IPS DF 6.9 (cell line): ENCODE data around the gene KSR1.

ENCODE experiments used
- DNase-seq: peaks from one replicate; pipeline ENCODE4 v3.0.0-alpha.2; 2013; ENCODE audit warnings: low read depth, low spot score
- H3K27ac ChIP-seq: one replicate; pipeline ENCODE4 v1.5.1; 2013; ENCODE audit warnings: low read length, control low read depth
- H3K27me3 ChIP-seq: 2 replicates; pipeline ENCODE4 v1.6.1; 2013; ENCODE audit warnings: mild to moderate bottlenecking, low read length; ENCODE audit not compliant: control insufficient read depth, insufficient read depth
- H3K36me3 ChIP-seq: 2 replicates; pipeline ENCODE4 v1.6.1; 2013; ENCODE audit warnings: low read length; ENCODE audit not compliant: control insufficient read depth, insufficient read depth
- H3K4me1 ChIP-seq: 2 replicates; pipeline ENCODE4 v1.6.1; 2013; ENCODE audit warnings: low read length; ENCODE audit not compliant: control insufficient read depth, insufficient read depth
- H3K4me3 ChIP-seq: 2 replicates; pipeline ENCODE4 v1.5.1; 2013; ENCODE audit warnings: mild to moderate bottlenecking, low read length
- H3K9me3 ChIP-seq: 2 replicates; pipeline ENCODE4 v1.6.1; 2013; ENCODE audit warnings: low read length, inconsistent platforms; ENCODE audit not compliant: control insufficient read depth, insufficient read depth
- WGBS: extraction: QIAGEN DNeasy Blood & Tissue Kit; methylation state at CpG from one replicate; pipeline ENCODE4 v1.1.7; 2013; ENCODE audit warnings: mixed read lengths, missing lambda C conversion rate; ENCODE audit not compliant: insufficient read length, insufficient coverage; 5-methylcytosine and 5-hydroxymethylcytosine counted together

Gene KSR1

DNA sequence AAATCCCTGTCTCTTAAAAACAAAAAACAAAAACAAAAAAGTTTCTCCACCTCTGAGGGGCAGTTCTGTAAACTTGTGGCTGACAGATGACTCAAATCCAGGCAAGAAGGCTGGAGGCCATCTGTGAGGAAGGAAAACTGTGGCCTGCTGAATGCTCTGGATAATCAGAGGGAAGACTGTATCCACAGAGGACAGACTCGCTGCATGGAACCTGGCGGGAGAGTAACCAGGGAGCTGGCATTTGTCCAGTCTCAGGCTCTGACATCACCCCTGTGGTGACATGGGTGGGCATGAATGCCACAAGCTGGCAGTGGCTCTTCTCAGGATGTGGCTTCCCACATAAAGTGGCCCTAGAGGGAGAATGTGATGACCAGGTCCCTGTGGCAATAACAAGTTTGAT is 2.8 kb upstream of the KSR1 start:
- DNase-seq, result no peak
- no CpG with 5 or more reads among the region's 2 CpGs for WGBS
- no peaks in the 10 kb centered on the region for H3K9me3 ChIP-seq
- H3K36me3 ChIP-seq, result no peaks in the 10 kb centered on the region
- H3K27ac ChIP-seq, result no peak overlapping the region
- no peaks in the 10 kb centered on the region; the same call in 1 of the 2 replicates for H3K27me3 ChIP-seq
- no peak overlapping the region for H3K4me3 ChIP-seq
- peaks cover 4% of the 10 kb centered on the region for H3K4me1 ChIP-seq

DNA sequence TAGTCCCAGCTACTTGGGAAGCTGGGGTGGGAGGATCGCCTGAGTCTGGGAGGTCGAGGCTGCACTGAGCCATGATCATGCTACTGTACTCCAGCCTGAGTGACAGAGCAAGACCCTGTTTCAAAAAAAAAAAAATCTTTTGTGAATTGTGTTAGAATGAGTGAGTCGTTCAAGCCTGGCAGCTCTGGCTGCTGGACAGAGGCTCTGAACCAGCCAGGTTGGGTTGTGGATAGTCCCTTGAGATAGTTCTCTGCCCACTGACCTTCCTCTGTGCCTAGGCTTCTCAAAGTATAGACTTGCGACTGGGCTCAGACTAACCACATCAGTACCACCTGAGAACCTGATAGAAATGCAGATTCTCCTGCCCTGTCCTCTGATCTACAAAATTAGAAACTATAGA is 2.2 kb upstream of the KSR1 start:
- no peak overlapping the region for H3K27ac ChIP-seq
- no peaks in the 10 kb centered on the region for H3K36me3 ChIP-seq
- H3K9me3 ChIP-seq, result no peaks in the 10 kb centered on the region
- no peak overlapping the region for H3K4me3 ChIP-seq
- peaks cover 4% of the 10 kb centered on the region for H3K4me1 ChIP-seq
- no CpG with 5 or more reads among the region's 4 CpGs for WGBS
- no peaks in the 10 kb centered on the region; the same call in 1 of the 2 replicates for H3K27me3 ChIP-seq
- no peak for DNase-seq

DNA sequence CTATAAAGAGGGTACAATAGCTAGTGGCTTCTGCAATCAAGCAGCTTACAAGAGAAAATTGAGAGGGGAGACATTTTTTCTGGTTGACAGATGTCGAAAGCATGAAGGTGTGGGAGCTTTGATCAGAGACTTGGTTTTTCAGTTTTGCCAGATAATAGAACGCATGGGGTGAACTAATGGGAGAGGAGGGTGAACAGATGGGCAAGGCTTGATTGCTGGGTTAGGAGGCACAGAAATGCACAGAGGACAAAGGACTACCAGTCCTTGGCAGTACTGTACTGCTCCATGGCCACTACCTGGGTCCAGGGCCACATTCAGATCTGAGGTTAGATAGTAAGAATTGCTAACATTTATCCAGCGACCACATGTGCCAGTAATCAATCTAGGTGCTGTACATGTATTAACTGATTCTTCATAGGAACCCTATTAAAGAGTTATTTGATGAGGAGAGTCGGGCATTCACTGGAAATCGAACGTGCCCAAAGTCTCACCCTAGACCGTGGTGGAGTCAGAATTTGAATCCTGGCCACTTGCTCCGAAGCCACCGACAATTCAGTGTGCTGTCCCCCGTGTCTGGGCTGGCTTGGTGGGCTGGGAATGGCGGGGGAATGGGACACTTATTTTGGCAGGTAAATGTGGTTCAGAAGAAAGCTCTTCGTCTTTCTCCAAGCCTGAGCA is 873 bp upstream of the KSR1 start:
- Histone ChIP-seq H3K4me3 (peak overlapping the region; percentile 59; the same call in 1 of the 2 replicates), H3K36me3 (no peaks in the 10 kb centered on the region), H3K9me3 (no peaks in the 10 kb centered on the region), H3K4me1 (peaks cover 4% of the 10 kb centered on the region), H3K27me3 (no peaks in the 10 kb centered on the region; the same call in 1 of the 2 replicates), H3K27ac (no peak overlapping the region)
- no peak for DNase-seq
- WGBS, result no CpG with 5 or more reads among the region's 12 CpGs

DNA sequence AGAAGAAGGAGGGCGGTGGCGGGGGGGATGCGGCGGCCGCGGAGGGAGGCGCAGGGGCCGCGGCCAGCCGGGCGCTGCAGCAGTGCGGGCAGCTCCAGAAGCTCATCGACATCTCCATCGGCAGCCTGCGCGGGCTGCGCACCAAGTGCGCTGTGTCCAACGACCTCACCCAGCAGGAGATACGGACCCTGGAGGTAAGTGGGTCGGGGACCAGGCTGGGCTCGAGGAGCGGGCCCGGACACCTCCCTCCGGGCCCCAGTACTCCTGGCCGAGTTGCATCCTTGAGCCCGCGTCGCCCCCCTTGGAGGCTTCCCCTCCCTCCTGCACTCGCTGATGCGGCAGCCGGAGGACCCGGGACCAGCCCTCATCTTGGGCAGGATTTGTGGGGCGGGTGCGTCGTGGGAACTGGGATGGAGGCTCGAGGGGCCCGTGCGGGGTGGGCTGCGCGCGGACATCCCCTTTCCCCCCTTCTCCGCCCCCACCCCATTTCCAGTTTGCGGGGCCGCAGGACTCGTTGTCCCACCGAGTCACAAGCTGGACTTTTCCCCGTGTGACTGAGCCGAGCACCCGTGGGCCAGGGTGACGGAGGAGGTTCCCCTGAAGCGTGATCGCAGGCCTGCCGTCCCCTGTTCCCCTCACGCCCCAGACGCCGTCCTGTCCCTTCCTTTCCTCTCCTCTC is 572 bp downstream of the KSR1 start:
- H3K9me3 ChIP-seq, result no peaks in the 10 kb centered on the region
- no peaks in the 10 kb centered on the region; the same call in 1 of the 2 replicates for H3K27me3 ChIP-seq
- H3K27ac ChIP-seq, result no peak overlapping the region
- no peaks in the 10 kb centered on the region for H3K36me3 ChIP-seq
- H3K4me1 ChIP-seq, result peaks cover 4% of the 10 kb centered on the region
- peak overlapping the region; percentile 59 for H3K4me3 ChIP-seq
- WGBS, result no CpG with 5 or more reads among the region's 57 CpGs
- DNase-seq, result no peak

GRCh38 chr17:27457360-27457715 is 1.1 kb downstream of the KSR1 start:
- DNase-seq, result no peak
- H3K27me3 ChIP-seq, result no peaks in the 10 kb centered on the region; the same call in 1 of the 2 replicates
- no CpG with 5 or more reads among the region's 8 CpGs for WGBS

GRCh38 chr17:27457731-27458523 is 1.7 kb downstream of the KSR1 start:
- Histone ChIP-seq H3K36me3 (no peaks in the 10 kb centered on the region), H3K4me3 (no peak overlapping the region), H3K27me3 (no peaks in the 10 kb centered on the region; the same call in 1 of the 2 replicates), H3K9me3 (no peaks in the 10 kb centered on the region), H3K27ac (no peak overlapping the region), H3K4me1 (peaks cover 4% of the 10 kb centered on the region)
- no CpG with 5 or more reads among the region's 14 CpGs for WGBS
- DNase-seq, result no peak

More at GRCh38 chr17:27457360-27457715, 1.1 kb downstream of the KSR1 start:
- Histone ChIP-seq H3K4me3 (peak overlapping the region; percentile 59; the same call in 1 of the 2 replicates), H3K9me3 (no peaks in the 10 kb centered on the region), H3K4me1 (peaks cover 4% of the 10 kb centered on the region), H3K36me3 (no peaks in the 10 kb centered on the region), H3K27ac (no peak overlapping the region)

DNA sequence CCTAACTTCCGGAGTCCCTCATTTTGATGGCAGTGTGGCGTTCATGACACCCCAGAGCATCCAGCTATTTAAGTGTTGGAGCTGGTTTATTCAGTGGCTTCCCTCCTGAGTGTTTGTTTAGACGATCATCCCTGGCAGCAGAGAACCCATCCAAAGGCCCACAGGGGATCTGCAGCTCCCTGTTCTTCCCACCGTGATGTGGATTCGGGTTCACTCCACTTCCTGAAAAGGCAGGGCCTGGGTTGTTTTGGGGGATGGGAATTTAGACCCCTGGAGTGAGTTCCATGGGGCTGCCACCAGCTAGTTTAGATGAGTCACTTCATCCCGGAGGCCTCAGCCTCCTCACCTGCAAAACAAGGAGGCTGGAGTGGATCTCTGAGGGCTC is 2.3 kb downstream of the KSR1 start:
- Histone ChIP-seq H3K36me3 (no peaks in the 10 kb centered on the region), H3K27me3 (no peaks in the 10 kb centered on the region; the same call in 1 of the 2 replicates), H3K4me3 (no peak overlapping the region), H3K9me3 (no peaks in the 10 kb centered on the region), H3K4me1 (peaks cover 4% of the 10 kb centered on the region), H3K27ac (no peak overlapping the region)
- no CpG with 5 or more reads among the region's 6 CpGs for WGBS
- DNase-seq, result no peak

- Histone ChIP-seq H3K27me3 (no peaks in the 10 kb centered on the region; the same call in 1 of the 2 replicates), H3K4me1 (peaks cover 5% of the 10 kb centered on the region), H3K9me3 (no peaks in the 10 kb centered on the region), H3K27ac (no peak overlapping the region), H3K36me3 (no peaks in the 10 kb centered on the region), H3K4me3 (no peak overlapping the region)
- DNase-seq, result no peak
- WGBS, result no CpG with 5 or more reads among the region's 7 CpGs
Measured at GRCh38 chr17:27459433-27459832, 3.2 kb downstream of the KSR1 start.

- DNase-seq, result no peak
- Histone ChIP-seq H3K36me3 (no peaks in the 10 kb centered on the region), H3K27ac (no peak overlapping the region), H3K9me3 (no peaks in the 10 kb centered on the region), H3K4me1 (peaks cover 5% of the 10 kb centered on the region), H3K4me3 (no peak overlapping the region), H3K27me3 (no peaks in the 10 kb centered on the region; the same call in 1 of the 2 replicates)
- WGBS, result no CpG with 5 or more reads among the region's 6 CpGs
Measured at GRCh38 chr17:27460196-27460725, 4.0 kb downstream of the KSR1 start.

GRCh38 chr17:27461192-27461859 is 5.1 kb downstream of the KSR1 start:
- DNase-seq, result no peak
- H3K27ac ChIP-seq, result no peak overlapping the region
- peaks cover 5% of the 10 kb centered on the region for H3K4me1 ChIP-seq
- H3K36me3 ChIP-seq, result no peaks in the 10 kb centered on the region
- H3K9me3 ChIP-seq, result no peaks in the 10 kb centered on the region
- no CpG with 5 or more reads among the region's 10 CpGs for WGBS
- H3K4me3 ChIP-seq, result no peak overlapping the region
- no peaks in the 10 kb centered on the region; the same call in 1 of the 2 replicates for H3K27me3 ChIP-seq
